GM18868 (cell line): ENCODE data around the gene METTL9.
"Not testable (repeated sequence)": the region's sequence is repeated elsewhere in the genome, so short reads cannot be mapped to it uniquely, and the experiment has no call there.

Source experiments
- ATAC-seq: cut with Tn5 transposase; IDR thresholded peaks from one replicate; pipeline ENCODE4 v1.9.1; 2021; ENCODE audit warnings: mild to moderate bottlenecking, moderate library complexity; ENCODE audit not compliant: unreplicated experiment

The METTL9 gene

GRCh38 chr16:21608639-21609328 is 9.4 kb downstream of the METTL9 start:
- ATAC-seq = no peak

GRCh38 chr16:21610006-21610544 is 10.7 kb downstream of the METTL9 start:
- ATAC-seq = no peak

GRCh38 chr16:21610766-21611165 is 11.4 kb downstream of the METTL9 start:
- ATAC-seq = no peak

- ATAC-seq = no peak
Observed at GRCh38 chr16:21611198-21611555, 11.8 kb downstream of the METTL9 start.

- ATAC-seq = no peak
Observed at GRCh38 chr16:21611556-21612384, 12.4 kb downstream of the METTL9 start.

- no peak for ATAC-seq
Observed at GRCh38 chr16:21613361-21613760, 14.0 kb downstream of the METTL9 start.

- no peak for ATAC-seq
Observed at GRCh38 chr16:21613781-21614180, 14.4 kb downstream of the METTL9 start.

- ATAC-seq = no peak
Observed at GRCh38 chr16:21614896-21615295, 15.5 kb downstream of the METTL9 start.

- ATAC-seq = no peak
Observed at GRCh38 chr16:21617607-21618006, 18.2 kb downstream of the METTL9 start.

- no peak for ATAC-seq
Observed at GRCh38 chr16:21618281-21618680, 18.9 kb downstream of the METTL9 start.

GRCh38 chr16:21619765-21620425 is 20.5 kb downstream of the METTL9 start:
- no peak for ATAC-seq

- no peak for ATAC-seq
Observed at GRCh38 chr16:21620592-21620991, 21.2 kb downstream of the METTL9 start.

- ATAC-seq = no peak
Observed at GRCh38 chr16:21622545-21622944, 23.2 kb downstream of the METTL9 start.

GRCh38 chr16:21625026-21625425 is 25.6 kb downstream of the METTL9 start:
- ATAC-seq = no peak

GRCh38 chr16:21626659-21627277 is 27.4 kb downstream of the METTL9 start:
- no peak for ATAC-seq

- no peak for ATAC-seq
Observed at GRCh38 chr16:21628121-21628726, 28.8 kb downstream of the METTL9 start.

GRCh38 chr16:21628772-21629171 is 29.4 kb downstream of the METTL9 start:
- no peak for ATAC-seq

GRCh38 chr16:21629616-21630539 is 30.5 kb downstream of the METTL9 start:
- ATAC-seq = not testable (repeated sequence)

GRCh38 chr16:21630866-21631265 is 31.5 kb downstream of the METTL9 start:
- ATAC-seq = not testable (repeated sequence)

GRCh38 chr16:21631376-21631775 is 32.0 kb downstream of the METTL9 start:
- ATAC-seq = not testable (repeated sequence)
